Adipocyte (in vitro differentiated cells): Measurements from ENCODE around the gene BAZ1A.
A peak's percentile ranks its signal among the peaks of the same experiment; 100 is the strongest.

Source experiments
- DNase-seq: peaks from one replicate; pipeline ENCODE4 v3.0.0-alpha.2; 2015; ENCODE audit warnings: low read depth
- H3K27me3 ChIP-seq: replicated peaks from 2 replicates; pipeline ENCODE4 v1.7.0; 2013; ENCODE audit warnings: mild to moderate bottlenecking, low read length, moderate library complexity; ENCODE audit not compliant: control insufficient read depth, insufficient read depth
- H3K36me3 ChIP-seq: 2 replicates; pipeline ENCODE4 v1.7.0; 2013; ENCODE audit warnings: low read length, mild to moderate bottlenecking, moderate library complexity; ENCODE audit not compliant: control insufficient read depth, insufficient read depth, severe bottlenecking
- H3K4me1 ChIP-seq: 2 replicates; pipeline ENCODE4 v1.7.0; 2013; ENCODE audit warnings: mild to moderate bottlenecking, low read length, moderate library complexity; ENCODE audit not compliant: control insufficient read depth, insufficient read depth
- H3K4me3 ChIP-seq: 2 replicates; pipeline ENCODE4 v1.7.0; 2013; ENCODE audit warnings: mild to moderate bottlenecking, low read length, moderate library complexity
- H3K9ac ChIP-seq: 2 replicates; pipeline ENCODE4 v1.7.0; 2013; ENCODE audit warnings: mild to moderate bottlenecking, low read length, moderate library complexity
- H3K9me3 ChIP-seq: 2 replicates; pipeline ENCODE4 v1.7.0; 2013; ENCODE audit warnings: mild to moderate bottlenecking, low read length, moderate library complexity; ENCODE audit not compliant: control insufficient read depth

BAZ1A gene

DNA sequence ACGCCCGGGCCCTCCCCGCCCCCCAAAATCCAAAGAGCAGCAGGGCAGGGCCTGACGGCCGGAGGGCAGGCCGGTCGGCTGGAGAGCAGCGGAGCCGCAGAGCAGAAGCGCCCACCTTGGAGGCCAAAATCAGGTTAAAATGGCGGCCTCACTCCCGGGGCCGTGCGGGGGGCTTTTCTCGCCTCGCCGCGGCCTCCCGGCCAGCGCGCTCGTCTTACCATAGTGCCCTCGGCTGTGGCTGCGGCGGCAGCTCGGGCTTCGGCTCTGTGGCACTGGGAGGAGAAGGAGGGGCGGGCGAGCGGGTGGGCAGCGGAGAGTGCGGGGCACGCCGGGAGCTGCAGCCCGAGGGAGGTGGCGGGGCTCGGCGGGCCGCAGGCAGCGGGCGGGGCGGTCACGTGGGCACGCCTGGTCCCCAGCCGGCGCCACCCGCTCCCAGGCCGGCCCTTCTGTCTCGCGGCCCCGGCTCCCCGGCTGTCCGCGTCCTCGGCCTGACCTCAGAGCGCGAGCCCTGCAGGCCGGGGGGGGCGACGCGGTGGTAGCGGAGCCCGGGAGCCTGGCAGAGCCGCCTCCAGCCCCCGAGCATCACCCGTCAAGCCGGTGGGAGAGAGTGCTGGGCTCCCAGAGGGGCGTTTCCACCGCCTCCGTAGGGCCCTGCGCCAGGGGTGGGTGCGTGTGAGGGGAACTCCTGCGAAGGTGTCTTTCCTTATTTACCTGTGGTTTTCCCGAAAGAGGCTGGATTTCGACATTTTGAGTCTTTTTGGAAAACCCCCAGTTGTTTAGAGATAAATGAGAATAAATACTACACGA lies 160.6 kb downstream of the BAZ1A start, which contains the start of gene CFL2:
TSS of gene CFL2 (minus strand) at position 274 of the 807 bp plus-strand sequence. CDS start at position 221, 53 bp downstream.
- H3K36me3 ChIP-seq: peaks cover 8% of the 10 kb centered on the region
- peak within 1 kb of the TSS; percentile 96 for H3K9ac ChIP-seq
- H3K9me3 ChIP-seq: no peaks in the 10 kb centered on the region
- no peaks in the 10 kb centered on the region for H3K27me3 ChIP-seq
- peak within 1 kb of the TSS; percentile 95 for H3K4me3 ChIP-seq
- peak; percentile 90 for DNase-seq
- H3K4me1 ChIP-seq: peaks cover 47% of the 10 kb centered on the region

DNA sequence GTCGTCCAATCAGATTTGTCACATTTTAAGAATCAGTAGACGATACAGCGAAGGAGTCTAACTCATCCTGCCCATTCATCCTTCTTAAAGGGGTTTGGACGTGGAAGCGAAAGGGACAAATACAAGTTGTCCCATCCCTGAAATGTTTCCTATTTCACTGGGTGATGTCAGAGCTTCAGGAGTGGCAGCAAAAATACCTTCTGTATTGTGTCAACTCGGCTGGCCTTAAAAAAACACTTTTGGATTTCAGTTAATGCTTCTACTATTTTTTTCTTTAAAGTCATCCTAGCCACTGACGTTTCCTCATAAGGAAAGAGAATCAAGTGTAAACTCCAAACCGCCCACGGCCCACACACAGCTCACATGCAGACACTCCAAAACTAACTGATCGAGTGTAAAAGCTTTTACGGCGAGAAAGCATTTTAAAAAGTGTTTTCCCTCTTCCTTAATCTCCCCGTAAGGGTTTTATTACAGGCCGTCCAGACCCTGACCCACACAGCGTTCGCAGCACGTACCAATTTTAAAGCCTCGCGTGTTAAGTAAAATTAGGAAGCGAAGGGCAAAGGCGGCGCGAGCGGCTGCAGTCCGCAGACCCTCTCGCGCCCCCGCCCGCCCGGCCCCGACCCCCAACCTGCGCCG lies 161.4 kb downstream of the BAZ1A start:
- Histone ChIP-seq H3K36me3 (peaks cover 8% of the 10 kb centered on the region), H3K27me3 (no peaks in the 10 kb centered on the region), H3K9me3 (no peaks in the 10 kb centered on the region), H3K4me1 (peaks cover 52% of the 10 kb centered on the region), H3K9ac (peak overlapping the region; percentile 96), H3K4me3 (peak overlapping the region; percentile 95)
- peak; percentile 92 for DNase-seq

DNA sequence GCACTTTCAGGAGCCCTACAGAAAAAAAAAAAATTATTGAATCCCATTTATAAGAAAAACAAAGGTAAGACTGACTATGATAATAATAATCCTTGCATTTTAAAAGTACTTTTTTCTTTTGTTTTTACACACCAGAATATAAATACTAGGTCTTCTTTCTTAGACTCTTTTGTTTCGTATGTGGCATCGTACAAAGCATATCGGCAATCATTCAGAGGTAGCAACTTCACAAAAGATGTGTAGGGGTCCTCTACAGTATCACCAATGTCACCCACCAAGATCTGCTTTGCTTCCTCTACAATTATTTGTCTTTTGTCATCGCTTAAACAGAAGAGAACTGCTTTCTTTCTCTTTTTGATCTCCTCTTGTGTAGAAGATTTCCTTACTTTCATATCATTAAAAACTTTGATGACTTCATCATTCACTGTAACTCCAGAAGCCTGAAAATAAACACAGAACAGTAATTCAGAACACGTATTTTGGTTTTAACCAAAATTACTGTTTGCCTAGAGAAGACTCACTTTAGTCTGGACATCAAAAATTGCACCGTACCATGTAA lies 162.0 kb downstream of the BAZ1A start:
- Histone ChIP-seq H3K27me3 (no peaks in the 10 kb centered on the region), H3K9me3 (no peaks in the 10 kb centered on the region), H3K9ac (peak overlapping the region; percentile 96), H3K4me3 (peak overlapping the region; percentile 95), H3K36me3 (peaks cover 8% of the 10 kb centered on the region), H3K4me1 (peaks cover 52% of the 10 kb centered on the region)
- DNase-seq: no peak

DNA sequence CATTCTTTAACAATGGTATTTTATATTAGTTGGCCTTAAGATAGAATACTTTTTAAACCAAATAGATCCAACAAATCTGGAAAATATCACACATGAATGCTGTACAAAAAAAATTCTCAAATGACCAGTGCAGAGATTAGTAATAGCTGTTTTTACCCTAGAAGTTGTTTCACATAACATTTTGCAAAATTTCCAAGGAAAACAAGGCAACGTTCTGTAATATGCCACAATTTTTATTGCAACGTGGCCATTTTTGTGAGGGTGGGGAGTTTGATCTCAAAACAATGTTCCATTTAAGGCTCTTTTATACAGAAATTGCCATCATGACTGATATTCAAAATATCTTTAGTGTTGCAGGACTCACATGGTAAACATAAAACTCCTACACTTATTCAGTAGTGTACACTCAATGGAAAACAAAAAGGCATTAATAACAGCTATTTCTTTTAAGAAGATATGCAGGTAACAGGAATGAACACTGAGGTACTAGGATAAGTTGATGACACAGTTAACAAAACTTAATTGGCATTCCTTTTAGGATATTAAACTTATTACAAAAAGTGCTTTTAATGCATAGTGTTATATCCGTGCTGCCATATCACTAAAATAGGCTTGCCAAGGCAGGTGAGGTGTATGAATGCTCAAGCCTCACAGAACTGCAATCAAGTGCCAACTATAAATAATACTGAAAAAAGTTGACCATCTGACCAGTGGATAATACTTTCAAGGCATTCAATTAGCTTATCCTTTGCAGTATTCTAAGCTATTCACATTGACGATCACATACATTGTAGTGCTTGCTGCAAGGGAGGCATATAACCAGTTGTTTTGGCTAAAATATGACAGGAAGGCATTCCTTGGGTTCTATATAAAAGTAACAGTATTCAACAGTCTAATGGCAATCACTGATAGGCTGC lies 163.1 kb downstream of the BAZ1A start:
- DNase-seq: peak; percentile 50
- peaks cover 8% of the 10 kb centered on the region for H3K36me3 ChIP-seq
- no peaks in the 10 kb centered on the region for H3K9me3 ChIP-seq
- H3K4me3 ChIP-seq: peak overlapping the region; percentile 95
- no peaks in the 10 kb centered on the region for H3K27me3 ChIP-seq
- H3K4me1 ChIP-seq: peaks cover 52% of the 10 kb centered on the region
- peak overlapping the region; percentile 76 for H3K9ac ChIP-seq

GRCh38 chr14:34711169-34711568 lies 164.0 kb downstream of the BAZ1A start:
- Histone ChIP-seq H3K4me3 (peak overlapping the region; percentile 95), H3K27me3 (no peaks in the 10 kb centered on the region), H3K9ac (peak overlapping the region; percentile 76), H3K36me3 (peaks cover 8% of the 10 kb centered on the region), H3K9me3 (no peaks in the 10 kb centered on the region), H3K4me1 (peaks cover 52% of the 10 kb centered on the region)
- DNase-seq: peak; percentile 89

- Histone ChIP-seq H3K9me3 (no peaks in the 10 kb centered on the region), H3K4me1 (peaks cover 52% of the 10 kb centered on the region), H3K27me3 (no peaks in the 10 kb centered on the region), H3K36me3 (peaks cover 8% of the 10 kb centered on the region), H3K4me3 (peak overlapping the region; percentile 50), H3K9ac (peak overlapping the region; percentile 76)
- peak; percentile 51 for DNase-seq
Observed at GRCh38 chr14:34710744-34711143, 164.4 kb downstream of the BAZ1A start.

GRCh38 chr14:34710006-34710405 lies 165.2 kb downstream of the BAZ1A start:
- no peaks in the 10 kb centered on the region for H3K27me3 ChIP-seq
- DNase-seq: no peak

DNA sequence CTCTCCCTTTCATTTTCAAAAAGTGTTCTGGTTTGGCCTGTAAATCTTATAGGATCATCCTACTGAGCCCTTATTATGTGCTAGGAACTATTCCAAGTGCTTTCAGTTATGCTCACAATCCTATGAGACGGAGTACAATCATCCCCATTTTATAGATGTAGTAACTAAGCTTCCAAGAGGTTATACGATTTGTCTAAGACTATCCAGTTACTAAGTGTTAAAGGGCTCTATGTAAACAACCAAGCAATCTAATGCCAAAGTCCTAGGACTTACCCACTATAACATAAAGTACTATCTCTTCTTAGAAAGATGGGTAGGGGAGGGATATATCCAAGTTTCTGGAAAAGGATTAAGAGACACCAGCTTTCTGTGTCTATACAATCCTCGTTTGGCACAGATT lies 167.4 kb downstream of the BAZ1A start:
- Histone ChIP-seq H3K4me3 (no peak overlapping the region), H3K9ac (no peak overlapping the region), H3K4me1 (peaks cover 42% of the 10 kb centered on the region), H3K27me3 (no peaks in the 10 kb centered on the region), H3K36me3 (peaks cover 7% of the 10 kb centered on the region), H3K9me3 (no peaks in the 10 kb centered on the region)
- DNase-seq: no peak

More at GRCh38 chr14:34710006-34710405, 165.2 kb downstream of the BAZ1A start:
- Histone ChIP-seq H3K9me3 (no peaks in the 10 kb centered on the region), H3K9ac (peak overlapping the region; percentile 76), H3K4me3 (no peak overlapping the region), H3K36me3 (peaks cover 8% of the 10 kb centered on the region), H3K4me1 (peaks cover 52% of the 10 kb centered on the region)
